Adrenal gland (tissue), 5 donors: Measurements from ENCODE around the gene SPATS1.

Source experiments
- CTCF ChIP-seq, 6 experiments: fragments of 450-650 bp in 4 of 6; fragments of 200-600 bp in 2 of 6; sonication (generic) in 1 of 6; IDR thresholded peaks; 1 replicate in 5 of 6; 2 replicates in 1 of 6; pipeline versions ENCODE4 v1.5.1 to v1.8.0; 2016 to 2021; ENCODE audit warnings: antibody characterized with exemption in 6 of 6, mild to moderate bottlenecking in 2 of 6, moderate library complexity in 1 of 6
- POLR2A ChIP-seq, 2 donors: fragments of 450-650 bp; IDR thresholded peaks; one replicate each; pipeline ENCODE4 v1.6.1; 2017; ENCODE audit warnings: antibody characterized with exemption in 2 of 2, mild to moderate bottlenecking in 2 of 2, moderate library complexity in 1 of 2
- donor health status: DM: no; HTN: no; CAD: no.

GRCh38 chr6:44339763-44340625 lies 2.5 kb upstream of the SPATS1 start:
- TF ChIP-seq CTCF (IDR thresholded peaks at IDR 0.05) (no peak), POLR2A (IDR thresholded peaks at IDR 0.05) (no peak)
